CD14-positive monocyte (primary cell): ENCODE results near the gene HNMT. TPM values are rescaled to one million over a fixed set of nuclear protein-coding genes. Genes with fewer than 3 reads are reported as not detected.
A peak's percentile ranks its signal among the peaks of the same experiment; 100 is the strongest.

ENCODE experiments used
- DNase-seq, 3 donors: peaks; one replicate each; pipeline ENCODE4 v3.0.0-alpha.2; 2011 to 2022
- H2AFZ ChIP-seq: 2 replicates; pipeline ENCODE4 v1.6.0; 2012; ENCODE audit warnings: mild to moderate bottlenecking, low read depth, low read length, inconsistent platforms; ENCODE audit not compliant: insufficient read depth, poor library complexity, severe bottlenecking
- H3K27ac ChIP-seq, 2 donors: 1 replicate in 1 of 2; 2 replicates in 1 of 2; pipeline ENCODE4 v1.5.1; 2012 to 2013; ENCODE audit warnings: low read length in 2 of 2, control low read depth in 1 of 2, inconsistent platforms in 1 of 2, low read depth in 1 of 2, mild to moderate bottlenecking in 1 of 2
- H3K27me3 ChIP-seq, 2 donors: one replicate each; pipeline versions ENCODE4 v1.6.0 to v1.6.1; 2011 to 2013; ENCODE audit warnings: low read length in 2 of 2; ENCODE audit not compliant: control insufficient read depth in 2 of 2, insufficient read depth in 2 of 2
- H3K36me3 ChIP-seq, 2 donors: replicated peaks in 1 of 2; 1 replicate in 1 of 2; 2 replicates in 1 of 2; pipeline versions ENCODE4 v1.5.1 to v1.6.1; 2012 to 2013; ENCODE audit warnings: low read length in 2 of 2, control low read depth in 1 of 2, inconsistent platforms in 1 of 2, mild to moderate bottlenecking in 1 of 2; ENCODE audit not compliant: insufficient read depth in 2 of 2, control insufficient read depth in 1 of 2
- H3K4me1 ChIP-seq, 2 donors: 1 replicate in 1 of 2; 2 replicates in 1 of 2; pipeline versions ENCODE4 v1.5.1 to v1.6.1; 2012 to 2013; ENCODE audit warnings: low read length in 2 of 2, control low read depth in 1 of 2, inconsistent platforms in 1 of 2, mild to moderate bottlenecking in 1 of 2, moderate library complexity in 1 of 2; ENCODE audit not compliant: insufficient read depth in 2 of 2, control insufficient read depth in 1 of 2
- H3K4me2 ChIP-seq: replicated peaks from 2 replicates; pipeline ENCODE3; 2012; ENCODE audit warnings: low read length, moderate library complexity, mild to moderate bottlenecking; ENCODE audit not compliant: poor library complexity, severe bottlenecking; ENCODE audit errors: extremely low read depth
- H3K4me3 ChIP-seq, 3 experiments: fragments of 200-600 bp in 1 of 3; sonication (generic) in 1 of 3; replicated peaks in 1 of 3; 1 replicate in 2 of 3; 2 replicates in 1 of 3; pipeline ENCODE4 v1.5.1; 2011 to 2013; ENCODE audit warnings: low read length in 3 of 3, mild to moderate bottlenecking in 3 of 3, control low read depth in 2 of 3, low read depth in 2 of 3, inconsistent platforms in 1 of 3, moderate library complexity in 1 of 3
- H3K79me2 ChIP-seq: 2 replicates; pipeline ENCODE4 v1.6.0; 2012; ENCODE audit warnings: mild to moderate bottlenecking, control low read depth, inconsistent platforms, low read length, moderate library complexity; ENCODE audit not compliant: insufficient read depth
- H3K9ac ChIP-seq: 2 replicates; pipeline ENCODE4 v1.6.0; 2017; ENCODE audit warnings: low read length, mild to moderate bottlenecking; ENCODE audit not compliant: insufficient read depth, poor library complexity, severe bottlenecking
- H3K9me3 ChIP-seq, 2 donors: replicated peaks in 1 of 2; 1 replicate in 1 of 2; 2 replicates in 1 of 2; pipeline versions ENCODE4 v1.5.1 to v1.6.1; 2012 to 2013; ENCODE audit warnings: low read length in 2 of 2, control low read depth in 1 of 2; ENCODE audit not compliant: control insufficient read depth in 1 of 2, insufficient read depth in 1 of 2
- H4K20me1 ChIP-seq: 2 replicates; pipeline ENCODE4 v1.6.0; 2012; ENCODE audit warnings: mild to moderate bottlenecking, low read length, control low read depth, moderate library complexity; ENCODE audit not compliant: insufficient read depth
- H3K27ac Mint-ChIP-seq, 7 donors: one replicate each; pipeline ENCODE4 v1.8.0; 2020; ENCODE audit warnings: mild to moderate bottlenecking in 7 of 7, mixed read lengths in 7 of 7, moderate library complexity in 6 of 7, inconsistent platforms in 2 of 7
- H3K27me3 Mint-ChIP-seq, 3 donors: one replicate each; pipeline ENCODE4 v1.8.0; 2021 to 2022; ENCODE audit warnings: low read depth in 3 of 3, mild to moderate bottlenecking in 3 of 3, mixed read lengths in 3 of 3, moderate library complexity in 3 of 3, inconsistent platforms in 1 of 3
- H3K36me3 Mint-ChIP-seq, 2 donors: one replicate each; pipeline ENCODE4 v1.8.0; 2020; ENCODE audit warnings: mixed read lengths in 2 of 2, inconsistent platforms in 1 of 2, mild to moderate bottlenecking in 1 of 2
- H3K4me1 Mint-ChIP-seq: one replicate; pipeline ENCODE4 v1.8.0; 2020; ENCODE audit warnings: mild to moderate bottlenecking, mixed read lengths
- H3K4me3 Mint-ChIP-seq, 2 donors: one replicate each; pipeline ENCODE4 v1.8.0; 2020; ENCODE audit warnings: mild to moderate bottlenecking in 2 of 2, mixed read lengths in 2 of 2, moderate library complexity in 1 of 2
- H3K9me3 Mint-ChIP-seq, 7 donors: one replicate each; pipeline ENCODE4 v1.8.0; 2020 to 2022; ENCODE audit warnings: mixed read lengths in 7 of 7, mild to moderate bottlenecking in 6 of 7, moderate library complexity in 6 of 7, inconsistent platforms in 2 of 7
- CTCF ChIP-seq: fragments of 200-600 bp; IDR thresholded peaks from one replicate; pipeline ENCODE4 v1.8.0; 2022; ENCODE audit warnings: antibody characterized with exemption, mild to moderate bottlenecking
- WGBS: methylation state at CpG from one replicate; pipeline ENCODE4 v1.1.5; 2013; ENCODE audit warnings: missing lambda C conversion rate; ENCODE audit not compliant: insufficient coverage; 5-methylcytosine and 5-hydroxymethylcytosine counted together
- intact Hi-C, 2 donors: fragments of 100-400 bp; cut with micrococcal nuclease; formaldehyde crosslinking; loops; one replicate each; pipeline versions ENCODE4 v1.15.0 to v1.15.1; 2023
- polyA plus RNA-seq, 3 donors: library from polyadenylated mRNA; depleted of rRNA in 1 of 3; unstranded in 2 of 3; stranded (reverse) in 1 of 3; fragments of 300-500 nt in 2 of 3; fragments of >200 nt in 1 of 3; fragmentation: Illumina TruSeq in 2 of 3; gene quantifications; 1 replicate in 2 of 3; 2 replicates in 1 of 3; pipeline ENCODE4 v1.2.3, GENCODE V29; 2012 to 2021

HNMT gene
- polyA plus RNA-seq, 3 donors, result 83.0 to 118 (median 109) TPM

- H3K36me3 ChIP-seq, result no peaks in the 10 kb centered on the region
- H3K4me1 ChIP-seq, result peaks cover 66 to 82% of the 10 kb centered on the region in 2 donors
- Mint-ChIP-seq H3K4me1 (peaks cover 83% of the 10 kb centered on the region), H3K4me3 (peak overlapping the region; percentile 84 to 98), H3K27me3 (peaks cover 0 to 2% (median 0%) of the 10 kb centered on the region in 3 donors), H3K27ac (peak overlapping the region; percentile 91 to 98 (median 95)), H3K36me3 (peaks cover 10 to 19% of the 10 kb centered on the region in 2 donors), H3K9me3 (peaks cover 0 to 9% (median 4%) of the 10 kb centered on the region in 7 donors)
- no peak for DNase-seq
- H2AFZ ChIP-seq, result peak overlapping the region; percentile 71
- no peaks in the 10 kb centered on the region for H4K20me1 ChIP-seq
- 100% methylated on average over 1 of the region's 3 CpGs for WGBS
- H3K79me2 ChIP-seq, result peaks cover 44% of the 10 kb centered on the region
- TF ChIP-seq CTCF, result no peak
- H3K4me3 ChIP-seq, result peak overlapping the region; percentile 88 to 100 (median 94)
- peak overlapping the region; percentile 68 for H3K9ac ChIP-seq
- intact Hi-C loops, result loop anchor here (5.0 to 10.0 kb wide), 3 partner anchors 62 to 540 kb away; partner anchors contain the start of gene SPOPL (in 2 of the 2)
- no peaks in the 10 kb centered on the region for H3K9me3 ChIP-seq
- H3K4me2 ChIP-seq, result peak overlapping the region; percentile 90
- H3K27me3 ChIP-seq, result no peaks in the 10 kb centered on the region
- H3K27ac ChIP-seq, result peak overlapping the region; percentile 91 to 96
These were observed 686 bp downstream of the HNMT start for GRCh38 chr2:137964859-137965459.

GRCh38 chr2:137966043-137966442 lies 1.8 kb downstream of the HNMT start:
- peak overlapping the region in 1 of 2 donors; percentile 94 for H3K27ac ChIP-seq
- H3K27me3 Mint-ChIP-seq, result peaks cover 0 to 2% (median 0%) of the 10 kb centered on the region in 3 donors
- no peaks in the 10 kb centered on the region for H3K9me3 ChIP-seq
- peaks cover 3% of the 10 kb centered on the region in 2 donors for H3K36me3 ChIP-seq
- DNase-seq, result no peak
- H4K20me1 ChIP-seq, result no peaks in the 10 kb centered on the region
- peak overlapping the region in 6 of 7 donors; percentile 54 to 95 (median 76) for H3K27ac Mint-ChIP-seq
- H3K79me2 ChIP-seq, result peaks cover 54% of the 10 kb centered on the region
- WGBS, result no CpG with 5 or more reads among the region's 3 CpGs
- no peak for TF ChIP-seq CTCF
- intact Hi-C loops, result loop anchor here (5.0 to 10.0 kb wide), 3 partner anchors 61 to 539 kb away; partner anchors contain the start of gene SPOPL (in 2 of the 2)
- H3K36me3 Mint-ChIP-seq, result peaks cover 19 to 21% of the 10 kb centered on the region in 2 donors
- H3K9me3 Mint-ChIP-seq, result peaks cover 0 to 3% (median 0%) of the 10 kb centered on the region in 7 donors
- H3K4me1 Mint-ChIP-seq, result peaks cover 75% of the 10 kb centered on the region
- H3K27me3 ChIP-seq, result no peaks in the 10 kb centered on the region
- no peak overlapping the region for H2AFZ ChIP-seq
- peak overlapping the region in 1 of 2 donors; percentile 79 for H3K4me3 Mint-ChIP-seq
- H3K9ac ChIP-seq, result peak overlapping the region; percentile 12
- H3K4me1 ChIP-seq, result peaks cover 56 to 73% of the 10 kb centered on the region in 2 donors
- H3K4me2 ChIP-seq, result peak overlapping the region; percentile 90
- peak overlapping the region; percentile 88 to 100 (median 94) for H3K4me3 ChIP-seq
